ENCODE measurements around the gene SYNPO2. TPM values are rescaled to one million over a fixed set of nuclear protein-coding genes. Genes with fewer than 3 reads are reported as not detected.
"Not testable (repeated sequence)": the region's sequence is repeated elsewhere in the genome, so short reads cannot be mapped to it uniquely, and the experiment has no call there.

The SYNPO2 gene
- total and polyA plus RNA-seq, 2 of the 8 experiments (the other 6 are each of a cell fraction or from before 2014, with no cell fraction given), result 0.50 to 4.2 TPM

- not testable (repeated sequence) for H2BK12ac ChIP-seq (ENCODE audit: low read depth, low read length); FAIRE-seq
- CTCF ChIA-PET (ENCODE audit: partially characterized antibody), result interaction anchor here (1.8 kb wide), 1 partner anchor 29 kb away, joined by 6 read pairs; no protein-coding TSS in a partner anchor
Measured at GRCh38 chr4:119010221-119010620, 121.6 kb downstream of the SYNPO2 start.

More at GRCh38 chr4:119010221-119010620, 121.6 kb downstream of the SYNPO2 start:
- H3K79me1 ChIP-seq (ENCODE audit: low read depth, low read length); H3K9me3 ChIP-seq (ENCODE audit: insufficient read depth in 2 of 2, low read depth in 1 of 2, low read length in 1 of 2); DNase-seq (ENCODE audit: low read depth in 1 of 2, low spot score in 2 of 2); H2AK5ac ChIP-seq (ENCODE audit: low read depth, low read length); H3K27me3 ChIP-seq (replicated peaks in 1 of 4; ENCODE audit: control insufficient read depth in 3 of 4, extremely low read depth in 1 of 4, insufficient read depth in 3 of 4, low read length in 3 of 4); H4K20me1 ChIP-seq (replicated peaks in 1 of 2; ENCODE audit: control insufficient read depth in 1 of 2, insufficient read depth in 2 of 2, low read length in 2 of 2); H2BK15ac ChIP-seq (ENCODE audit: low read length); H2BK5ac ChIP-seq (ENCODE audit: low read depth, low read length); H3K56ac ChIP-seq (replicated peaks; ENCODE audit: insufficient read length, low read depth, low read length); H4K5ac ChIP-seq (ENCODE audit: insufficient read length, low read depth, low read length); H3K14ac ChIP-seq (ENCODE audit: insufficient read length); H3K4me2 ChIP-seq (ENCODE audit: insufficient read depth in 1 of 2, low read depth in 2 of 2, low read length in 2 of 2); H3K4me3 ChIP-seq (ENCODE audit: extremely low read depth in 1 of 4, insufficient read depth in 2 of 4, low read depth in 3 of 4, low read length in 4 of 4); H3K79me2 ChIP-seq (ENCODE audit: control insufficient read depth in 1 of 2, insufficient read depth in 2 of 2, low read length in 2 of 2); H3K23me2 ChIP-seq (ENCODE audit: low read depth, low read length); H4K8ac ChIP-seq (ENCODE audit: extremely low read depth, insufficient read depth, low read length); H4K91ac ChIP-seq (replicated peaks; ENCODE audit: insufficient read length, low read length); H2AFZ ChIP-seq (ENCODE audit: low read length); H3K36me3 ChIP-seq (ENCODE audit: control insufficient read depth in 2 of 4, insufficient read depth in 4 of 4, low read length in 3 of 4); H3K4me1 ChIP-seq (replicated peaks in 1 of 4; ENCODE audit: control insufficient read depth in 3 of 4, insufficient read depth in 4 of 4, low read length in 3 of 4); POLR2A ChIA-PET (ENCODE audit: partially characterized antibody); H3K27ac ChIP-seq (ENCODE audit: low read depth, low read length); H2BK20ac ChIP-seq (ENCODE audit: low read length); H3K4ac ChIP-seq (replicated peaks; ENCODE audit: insufficient read length, low read depth, low read length); H3K9ac ChIP-seq (replicated peaks in 1 of 4; ENCODE audit: extremely low read depth in 1 of 4, low read depth in 3 of 4, low read length in 3 of 4); H3K18ac ChIP-seq (ENCODE audit: extremely low read depth, low read length); H2BK120ac ChIP-seq (replicated peaks; ENCODE audit: low read depth, low read length); H3K23ac ChIP-seq (ENCODE audit: insufficient read length): not testable (repeated sequence)
- 90% methylated on average over 2 of the region's 2 CpGs; no CpG with 5 or more reads in 1 of the 2 experiments for WGBS, 2 experiments (ENCODE audit: extremely low coverage in 1 of 2, insufficient coverage in 1 of 2, insufficient read length in 1 of 2, insufficient replicate concordance in 2 of 2, low coverage in 1 of 2, low lambda C conversion rate in 2 of 2, missing lambda C conversion rate in 1 of 2)

Measured in H1 (cell line).